Muscle of arm (tissue), 14 donors: Measurements from ENCODE around the gene ROPN1B. TPM values are rescaled to one million over a fixed set of nuclear protein-coding genes. Genes with fewer than 3 reads are reported as not detected.
"Not testable (repeated sequence)": the region's sequence is repeated elsewhere in the genome, so short reads cannot be mapped to it uniquely, and the experiment has no call there.

Experiments used
- DNase-seq: peaks from one replicate; pipeline ENCODE4 v3.0.0-alpha.2; 2013
- long read RNA-seq, 11 donors: transcript quantifications; one replicate each; lab custom pipeline, GENCODE V29; 2026
- polyA plus RNA-seq, 12 donors: library from polyadenylated mRNA; unstranded; fragments of 120-200 nt; gene quantifications; one replicate each; pipeline ENCODE4 v1.2.1, GENCODE V29; 2013; ENCODE audit not compliant: insufficient read length in 12 of 12

Gene ROPN1B
- 1 to 10 TPM in 2 of 12 donors, under 1 TPM in 5, not detected in 5; 0.37 to 1.1 (median 0.52) TPM for polyA plus RNA-seq
- long read RNA-seq, donor 1 = 0 reads
- long read RNA-seq, donor 2 = 0 reads
- long read RNA-seq, donor 3 = 0 reads
- long read RNA-seq, donor 4 = 0 reads
- long read RNA-seq, donor 5 = 0 reads
- long read RNA-seq, donor 6 = 0 reads
- long read RNA-seq, donor 7 = 0 reads
- long read RNA-seq, donor 8 = 0 reads
- long read RNA-seq, donor 9 = 0 reads
- long read RNA-seq, donor 10 = 0 reads
- long read RNA-seq, donor 11 = 0 reads

DNA sequence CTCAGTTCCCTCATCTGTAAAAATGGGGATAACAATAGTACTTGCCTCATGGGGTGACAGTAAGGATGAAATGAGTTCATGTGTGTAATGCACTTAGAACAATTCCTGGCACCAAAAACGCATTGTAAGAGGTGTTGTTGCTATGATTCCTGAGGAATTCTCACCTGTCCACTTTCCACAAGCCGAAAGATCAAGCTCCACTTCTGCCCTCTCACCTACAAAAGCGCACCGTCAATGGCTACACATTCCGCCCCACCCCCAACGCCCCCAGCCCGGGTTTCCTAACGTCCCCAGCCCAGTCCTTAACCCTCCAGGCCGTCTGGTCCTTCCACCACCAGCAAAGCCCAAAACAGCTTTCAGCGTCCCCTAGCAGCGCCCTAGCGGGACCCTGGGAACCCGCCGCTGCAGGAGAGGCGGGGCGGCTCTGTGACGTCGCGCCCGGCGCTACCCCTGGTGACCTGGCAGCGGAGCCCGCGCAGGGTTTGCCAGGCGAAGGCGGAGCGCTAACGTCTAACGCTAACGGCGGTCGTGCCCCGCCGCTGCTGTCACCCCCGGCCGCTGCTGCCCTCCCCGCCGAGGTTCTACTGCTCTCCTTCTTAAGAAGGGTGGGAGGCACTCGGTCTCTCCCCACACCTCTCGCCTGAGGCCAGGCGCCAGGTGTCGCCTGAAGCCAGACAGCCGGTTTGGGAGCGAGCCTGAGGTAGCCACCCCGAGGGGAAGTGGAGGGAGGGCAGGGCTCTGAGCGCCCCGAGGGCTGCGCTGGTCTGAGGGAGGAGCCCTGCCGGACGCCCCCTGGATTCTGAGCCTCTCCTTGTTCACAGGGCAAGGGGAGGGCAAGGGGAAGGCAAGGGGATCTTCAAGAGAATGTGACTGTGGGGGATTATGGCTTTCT, at the start of gene ROPN1B:
Gene ROPN1B, plus strand, starts transcription at position 478 of the 892 bp plus-strand sequence. CDS start 2,877 bp downstream, outside the sequence.
- not testable (repeated sequence) for DNase-seq

DNA sequence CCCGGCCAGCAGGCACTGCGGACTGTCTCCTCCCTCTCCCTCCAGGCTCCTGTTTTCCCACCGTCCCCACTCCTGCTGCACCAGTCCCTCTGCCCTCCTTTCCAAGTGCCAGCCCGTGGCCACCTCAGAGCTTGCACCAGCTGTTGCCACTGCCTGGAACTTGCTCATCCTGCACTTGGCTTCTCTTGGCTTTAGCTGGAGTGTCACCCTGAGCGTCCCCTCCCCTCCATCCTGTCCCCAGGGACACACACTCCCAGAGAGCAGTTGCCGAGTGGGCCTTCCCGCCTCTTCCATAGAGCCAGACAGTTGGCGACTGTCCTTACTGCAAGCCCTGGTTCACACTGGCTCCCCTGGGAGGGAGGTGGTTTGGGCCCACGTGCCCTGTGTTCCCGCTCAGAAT, 48.8 kb upstream of the ROPN1B start:
- DNase-seq = not testable (repeated sequence)

DNA sequence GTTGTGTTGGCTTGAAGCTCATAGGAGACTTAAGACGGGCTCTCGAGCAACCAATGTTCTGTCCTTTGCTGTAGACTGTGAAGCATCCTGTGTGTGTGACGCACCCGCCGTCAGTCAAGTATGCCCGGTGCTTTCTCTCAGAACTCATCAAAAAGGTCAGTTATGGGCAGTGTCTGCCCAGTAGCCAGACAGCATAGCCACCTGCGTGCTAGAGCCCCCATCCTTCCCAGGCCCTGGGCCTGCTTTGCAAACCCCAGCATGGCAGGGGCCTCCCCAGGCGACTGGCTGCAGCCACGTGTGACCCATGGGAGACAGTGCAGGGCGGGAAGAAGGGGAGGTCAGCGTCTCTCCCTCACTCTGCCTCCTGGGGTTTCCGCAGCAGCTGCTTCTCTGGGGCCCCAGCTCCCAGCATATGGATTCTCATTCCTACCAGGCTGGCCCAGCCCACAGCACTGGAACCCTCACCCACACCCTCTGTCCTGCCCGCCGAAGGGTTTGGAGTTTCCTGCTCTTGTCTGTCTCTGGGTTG, 48.2 kb upstream of the ROPN1B start:
- not testable (repeated sequence) for DNase-seq

DNA sequence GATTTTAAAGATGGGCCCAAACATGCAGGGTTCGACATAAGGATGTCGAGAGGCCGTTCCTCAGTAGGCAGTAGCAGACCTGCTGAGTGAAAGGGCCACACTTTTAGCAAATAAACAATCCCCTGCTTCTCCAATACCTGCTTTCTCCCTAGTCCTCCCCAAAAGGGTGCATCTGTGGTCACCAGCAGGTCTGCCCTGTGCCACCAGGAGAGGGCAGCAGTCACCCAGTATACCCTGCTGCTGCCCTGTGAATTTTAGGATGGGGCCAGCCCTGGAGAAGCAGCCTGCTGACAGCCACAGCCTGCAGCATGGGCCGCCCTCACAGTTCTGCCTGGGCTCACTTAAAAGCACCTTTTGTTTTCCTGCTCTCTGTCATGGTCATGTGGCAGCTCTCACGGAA, 47.3 kb upstream of the ROPN1B start:
- not testable (repeated sequence) for DNase-seq

DNA sequence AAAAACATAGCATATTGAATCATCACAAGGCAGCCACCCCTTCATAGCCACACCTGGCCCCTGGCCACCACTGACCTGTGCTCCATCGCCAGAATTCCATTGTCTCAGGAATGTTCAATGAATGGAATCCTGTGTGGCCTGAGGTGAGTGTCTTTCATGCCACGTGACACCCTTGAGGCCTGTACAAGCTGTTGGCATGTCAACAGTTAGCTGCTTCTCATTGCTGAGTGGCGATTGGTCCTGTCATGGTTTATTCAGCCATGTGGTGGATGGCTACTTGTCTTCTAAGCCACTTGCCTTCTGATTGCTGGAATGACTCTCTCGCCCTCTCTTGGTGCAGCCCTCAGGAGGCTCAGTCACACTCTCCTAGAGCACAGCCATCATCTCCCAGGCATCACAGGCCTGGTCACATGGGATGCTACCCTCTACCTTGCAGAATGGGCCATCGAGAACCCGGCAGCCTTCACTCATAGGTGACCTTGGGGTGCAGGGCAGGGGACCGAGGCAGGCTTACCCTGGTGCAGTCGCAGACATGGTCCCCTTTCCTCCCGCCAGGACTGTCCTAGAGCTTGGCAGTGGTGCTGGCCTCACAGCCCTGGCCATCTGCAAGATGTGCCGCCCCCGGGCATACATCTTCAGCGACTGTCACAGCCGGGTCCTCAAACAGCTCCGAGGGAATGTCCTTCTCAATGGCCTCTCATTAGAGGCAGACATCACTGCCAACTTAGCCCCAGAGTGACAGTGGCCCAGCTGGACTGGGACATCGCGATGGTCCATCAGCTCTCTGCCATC, 45.5 kb upstream of the ROPN1B start:
- DNase-seq = not testable (repeated sequence)

DNA sequence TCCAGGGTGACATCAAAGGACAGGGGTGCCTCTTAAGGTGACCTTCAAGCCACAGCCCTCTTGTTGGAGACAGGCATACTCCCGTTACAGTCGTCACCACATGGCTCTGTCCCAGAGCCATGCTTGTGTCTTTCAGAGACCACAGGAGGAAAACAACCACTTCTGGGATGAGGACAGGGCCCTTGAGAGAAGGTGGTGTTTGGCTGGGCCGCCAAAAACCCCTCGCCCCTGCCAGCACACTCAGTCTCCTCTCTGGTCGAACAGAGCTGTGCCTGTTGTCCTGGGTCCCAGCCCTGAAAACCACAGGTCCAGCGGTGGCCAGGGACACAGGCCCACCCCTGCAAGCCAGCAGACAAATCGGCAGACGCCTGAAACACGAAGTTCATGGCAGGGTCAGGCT, 44.7 kb upstream of the ROPN1B start:
- DNase-seq = not testable (repeated sequence)

DNA sequence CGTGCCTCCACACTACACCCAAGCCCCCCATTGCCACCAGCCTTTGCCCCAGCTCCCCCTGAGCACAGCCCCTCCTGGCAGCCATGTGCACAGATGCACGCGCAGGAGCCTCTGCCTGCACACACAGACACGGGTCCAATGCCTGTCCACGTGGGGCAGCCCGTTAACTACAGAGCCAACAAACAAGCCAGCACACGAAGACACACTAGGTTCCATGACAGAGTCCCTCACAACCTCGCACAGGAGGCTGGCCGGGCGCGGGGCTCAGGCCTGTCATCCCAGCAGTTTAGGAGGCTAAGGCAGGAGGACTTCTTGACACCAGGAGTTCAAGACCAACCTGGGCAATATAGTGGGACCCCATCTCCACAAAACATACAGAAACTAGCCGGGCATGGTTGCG, 43.3 kb upstream of the ROPN1B start:
- DNase-seq = not testable (repeated sequence)

DNA sequence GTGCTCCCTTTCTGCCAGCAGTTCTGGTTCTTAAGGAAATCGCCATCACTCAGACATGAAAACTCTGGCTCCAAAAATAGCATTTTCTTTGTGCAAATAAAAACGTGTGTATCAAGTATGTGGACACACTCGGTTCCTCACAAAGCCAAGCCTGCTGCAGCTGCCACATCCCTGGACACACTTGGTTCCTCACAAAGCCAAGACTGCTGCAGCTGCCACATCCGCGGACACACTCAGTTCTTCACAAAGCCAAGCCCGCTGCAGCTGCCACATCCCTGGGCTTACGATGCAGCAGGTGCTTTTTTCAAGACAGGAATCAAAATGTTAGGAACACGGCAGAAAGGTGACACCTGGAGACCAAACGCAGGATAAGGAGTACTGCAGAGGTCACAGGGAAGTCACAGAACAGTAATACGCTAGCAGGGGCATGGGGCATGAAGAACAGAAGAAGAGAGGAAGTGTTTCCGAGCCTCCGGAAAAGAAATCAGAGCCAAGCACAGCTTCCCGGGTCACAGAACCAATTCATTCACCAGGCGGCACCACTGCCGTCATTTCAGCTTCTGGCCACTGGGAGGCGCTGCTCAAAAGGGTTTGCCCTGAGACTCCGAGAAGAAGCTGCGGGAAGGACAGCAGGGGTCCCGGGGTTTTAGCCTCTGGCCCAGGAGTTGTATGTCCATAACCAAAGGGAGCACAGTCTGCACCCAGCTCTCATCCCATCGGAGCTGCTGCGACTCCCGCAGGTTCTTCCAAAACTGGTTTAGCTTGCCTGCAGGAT, 40.0 kb upstream of the ROPN1B start:
- DNase-seq = peak; percentile 25

DNA sequence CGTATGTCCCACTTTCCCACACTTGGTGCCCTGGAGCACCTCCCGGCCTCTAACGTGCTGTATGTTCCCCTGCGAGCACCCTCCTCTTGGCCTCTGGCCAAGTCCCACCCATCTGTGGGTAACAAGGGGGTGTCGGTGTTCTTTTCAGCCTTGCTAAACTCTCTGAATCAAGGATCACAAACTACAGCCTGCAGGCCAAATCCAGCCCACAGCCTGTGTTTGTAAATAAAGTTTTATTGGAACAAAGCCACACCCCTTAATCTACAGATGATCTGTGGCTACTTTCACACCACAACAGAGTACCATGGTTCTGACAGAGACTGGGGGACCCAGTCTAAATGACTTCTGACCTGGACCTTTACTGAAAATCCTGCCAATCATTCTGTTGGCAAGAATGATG, 39.2 kb upstream of the ROPN1B start:
- DNase-seq = not testable (repeated sequence)

DNA sequence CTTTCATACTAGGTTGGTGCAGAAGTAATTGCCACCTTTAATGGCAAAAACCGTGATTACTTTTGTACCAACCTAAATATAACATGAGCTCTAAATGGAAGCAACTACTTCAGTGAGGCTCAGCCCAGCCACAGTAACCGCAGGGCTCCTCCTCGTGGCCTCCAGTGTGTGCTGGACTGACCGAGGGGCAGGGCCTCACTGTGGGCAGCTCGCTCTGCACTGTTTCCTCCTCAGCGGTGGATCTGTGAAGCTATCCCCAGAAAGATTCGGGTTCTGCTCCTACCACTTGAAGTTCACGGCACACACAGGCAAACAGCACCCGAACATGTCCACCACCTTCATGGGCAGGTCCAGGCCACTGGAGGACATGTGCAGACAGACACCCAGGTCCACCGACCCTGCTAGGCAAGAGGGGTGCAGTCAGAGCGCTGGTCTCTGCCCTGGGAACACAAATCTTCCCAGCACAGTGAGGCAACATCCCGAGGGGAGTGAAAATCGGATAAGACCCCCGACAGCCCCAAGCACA, 37.6 kb upstream of the ROPN1B start:
- DNase-seq = not testable (repeated sequence)

DNA sequence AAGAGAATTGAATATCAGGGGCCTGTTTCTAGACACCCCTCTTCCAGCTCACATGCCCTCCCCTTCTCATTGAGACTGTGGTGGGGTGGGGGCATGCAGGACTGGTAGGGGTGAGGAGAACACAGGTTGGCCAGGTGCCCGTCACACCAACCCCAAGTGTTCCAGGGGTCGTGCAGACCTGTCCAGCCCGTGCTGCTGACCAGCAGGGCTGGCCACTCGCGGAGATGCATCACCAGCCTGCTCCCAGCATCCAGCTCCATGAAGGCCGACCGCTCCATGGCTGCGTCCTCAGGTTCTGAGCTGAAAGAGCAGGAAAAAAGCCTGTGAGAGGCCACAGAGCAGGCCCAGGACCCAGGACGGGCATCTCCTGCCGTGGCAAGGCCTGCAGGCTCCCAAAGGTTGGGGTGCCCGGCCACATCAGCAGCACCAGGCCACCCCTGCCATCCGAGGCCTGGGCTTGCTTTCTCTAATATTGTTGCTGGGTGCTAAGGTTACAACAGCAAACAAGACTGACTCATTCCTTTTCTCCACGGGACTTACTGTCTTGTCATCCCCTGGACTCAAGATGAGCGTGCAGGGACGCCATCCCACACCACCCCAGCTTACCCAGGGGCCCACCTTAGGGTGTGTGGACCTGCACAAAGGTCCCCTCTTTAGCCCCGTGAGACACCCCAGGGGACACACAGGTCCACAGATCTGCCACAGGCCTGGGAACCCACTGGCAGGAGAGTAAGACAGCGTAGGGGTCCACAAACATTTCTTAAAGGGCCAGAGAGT, 35.4 kb upstream of the ROPN1B start:
- DNase-seq = not testable (repeated sequence)

DNA sequence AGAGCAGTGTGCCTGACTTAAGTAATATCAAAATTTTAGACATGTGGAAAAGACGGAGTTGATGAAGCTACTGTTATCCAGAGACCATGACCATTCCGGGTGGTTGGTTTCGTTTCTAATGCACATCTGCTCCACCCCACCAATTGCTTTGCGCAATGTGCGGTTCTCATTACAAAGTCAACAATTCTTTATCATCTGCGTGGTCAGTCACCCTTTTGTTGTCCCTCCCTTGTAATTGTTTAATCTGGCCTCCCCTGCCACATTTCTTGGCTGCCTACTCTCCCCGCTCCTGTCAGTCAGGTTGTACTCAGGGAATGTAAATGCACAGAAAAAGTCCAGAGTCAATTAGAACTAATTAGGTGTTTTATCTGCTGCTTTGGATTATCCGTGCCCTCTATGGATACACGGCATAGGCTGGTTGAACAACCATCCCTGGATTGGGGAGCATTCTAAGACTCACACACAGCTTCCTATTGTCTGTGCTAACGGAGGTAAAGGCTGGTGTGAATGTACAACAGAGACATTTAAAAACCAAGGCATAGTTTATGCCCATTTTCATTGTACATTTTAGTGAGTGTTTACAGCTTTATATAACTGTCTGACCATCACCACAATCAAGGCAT, 33.6 kb upstream of the ROPN1B start:
- not testable (repeated sequence) for DNase-seq

DNA sequence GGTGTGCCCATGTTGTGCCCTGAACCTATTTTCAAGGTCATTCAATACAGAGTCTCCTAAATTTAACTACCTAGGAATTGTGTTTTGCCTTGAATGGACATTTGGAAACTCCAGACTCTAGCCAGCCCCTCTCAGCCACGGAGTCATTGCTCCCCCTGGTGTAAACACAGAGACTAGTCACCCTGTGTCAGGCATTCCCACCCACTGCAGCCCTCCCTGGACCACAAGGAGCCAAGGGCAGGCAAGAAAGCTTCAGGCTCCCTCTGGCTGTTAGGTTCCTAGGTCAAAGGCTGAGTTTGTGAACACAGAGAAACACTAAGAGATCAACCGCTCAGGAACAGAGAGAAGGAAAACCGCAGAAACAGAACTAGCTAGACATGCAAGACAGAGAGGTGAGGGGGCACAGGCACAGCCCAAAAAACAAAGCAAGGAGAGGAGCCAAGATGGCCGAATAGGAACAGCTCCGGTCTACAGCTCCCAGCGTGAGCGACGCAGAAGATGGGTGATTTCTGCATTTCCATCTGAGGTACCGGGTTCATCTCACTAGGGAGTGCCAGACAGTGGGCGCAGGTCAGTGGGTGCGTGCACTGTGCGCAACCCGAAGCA, 32.7 kb upstream of the ROPN1B start:
- DNase-seq = not testable (repeated sequence)

DNA sequence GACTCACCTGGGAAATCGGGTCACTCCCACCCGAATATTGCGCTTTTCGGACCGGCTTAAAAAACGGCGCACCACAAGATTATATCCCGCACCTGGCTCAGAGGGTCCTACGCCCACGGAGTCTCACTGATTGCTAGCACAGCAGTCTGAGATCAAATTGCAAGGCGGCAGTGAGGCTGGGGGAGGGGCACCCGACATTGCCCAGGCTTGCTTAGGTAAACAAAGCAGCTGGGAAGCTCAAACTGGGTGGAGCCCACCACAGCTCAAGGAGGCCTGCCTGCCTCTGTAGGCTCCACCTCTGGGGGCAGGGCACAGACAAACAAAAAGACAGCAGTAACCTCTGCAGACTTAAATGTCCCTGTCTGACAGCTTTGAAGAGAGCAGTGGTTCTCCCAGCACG, 32.1 kb upstream of the ROPN1B start:
- DNase-seq = not testable (repeated sequence)

DNA sequence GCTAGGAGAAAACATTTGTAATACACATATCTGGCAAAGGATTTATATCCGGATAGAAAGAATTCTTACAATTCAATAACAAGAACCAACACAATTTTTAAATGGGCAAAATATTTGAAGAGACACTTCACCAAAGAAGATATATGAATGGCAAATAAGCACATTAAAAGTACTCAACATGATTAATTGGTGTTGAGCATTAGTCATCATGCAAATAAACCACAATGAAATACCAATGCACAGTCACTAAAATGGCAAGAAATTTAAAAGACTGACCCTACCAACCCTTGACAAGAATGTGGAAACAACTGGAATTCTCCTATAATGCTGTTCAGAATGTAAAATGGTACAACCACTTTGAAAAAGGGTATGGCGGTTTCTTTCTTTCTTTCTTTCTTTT, 21.2 kb upstream of the ROPN1B start:
- not testable (repeated sequence) for DNase-seq

DNA sequence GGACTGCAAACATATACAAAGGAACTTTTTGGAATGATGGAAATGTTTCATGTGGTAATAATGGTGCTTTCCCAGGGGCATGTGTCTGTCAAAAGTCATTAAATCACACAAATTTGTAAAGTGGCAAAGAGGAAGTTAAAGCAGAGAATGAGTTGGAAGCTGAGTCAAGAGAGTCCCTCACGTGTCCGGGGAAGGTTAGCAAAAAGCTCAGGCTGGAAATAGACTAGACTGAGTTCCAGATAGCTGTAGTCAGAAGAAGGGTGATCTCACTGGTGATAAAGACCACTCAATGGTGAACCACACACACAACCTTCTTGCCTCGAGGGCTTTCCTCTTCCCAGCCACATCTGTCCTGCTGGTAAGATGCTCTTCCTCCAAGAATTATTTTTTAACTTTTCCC, 20.1 kb upstream of the ROPN1B start:
- DNase-seq = not testable (repeated sequence)

DNA sequence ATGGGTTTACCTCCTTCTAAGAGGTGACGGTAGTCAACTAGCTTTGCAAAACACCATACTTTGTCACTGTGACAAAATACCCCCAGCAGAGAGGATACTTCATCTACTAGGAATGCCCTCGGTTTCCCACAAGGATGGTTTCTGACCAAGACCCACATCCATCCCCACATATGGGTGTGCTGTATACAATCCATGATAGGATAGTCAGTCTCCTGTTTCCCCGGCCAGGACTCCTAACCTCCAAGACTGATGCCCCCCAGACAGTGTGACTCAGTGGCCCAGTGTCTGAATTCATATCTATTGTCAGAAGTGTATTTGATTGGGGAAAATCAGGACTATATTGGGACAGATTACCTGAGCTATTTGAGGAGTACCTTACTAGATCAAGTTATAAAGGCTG, 17.8 kb upstream of the ROPN1B start:
- DNase-seq = not testable (repeated sequence)

DNA sequence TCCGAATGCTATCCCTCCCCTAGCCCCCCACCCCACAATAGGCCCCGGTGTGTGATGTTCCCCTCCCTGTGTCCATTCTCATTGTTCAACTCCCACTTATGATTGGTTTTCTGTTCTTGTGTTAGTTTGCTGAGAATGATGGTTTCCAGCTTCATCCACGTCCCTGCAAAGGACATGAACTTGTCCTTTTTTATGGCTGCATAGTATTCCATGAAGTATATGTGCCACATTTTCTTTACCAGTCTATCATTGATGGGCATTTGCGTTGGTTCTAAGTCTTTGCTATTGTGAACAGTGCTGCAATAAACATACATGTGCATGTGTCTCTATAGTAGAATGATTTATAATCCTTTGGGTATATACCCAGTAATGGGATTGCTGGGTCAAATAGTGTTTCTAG, 12.0 kb upstream of the ROPN1B start:
- not testable (repeated sequence) for DNase-seq
